WTC11 (cell line): ENCODE measurements around the gene PCYOX1L. TPM values are rescaled to one million over a fixed set of nuclear protein-coding genes. Genes with fewer than 3 reads are reported as not detected.

Experiments
- ATAC-seq: fragments of 200-7000 bp; cut with Tn5 transposase; 2 replicates; pipeline ENCODE4 v1.10.0; 2021; ENCODE audit warnings: mild to moderate bottlenecking, moderate library complexity
- CTCF ChIA-PET: fragments of 300-600 bp; sonication (Branson Sonifier 250); formaldehyde crosslinking; loops from one replicate; lab custom pipeline; 2021; ENCODE audit warnings: antibody characterized with exemption; lab: Charles Lee
- POLR2A ChIA-PET: fragments of 350-600 bp; sonication (Branson Sonifier 250); formaldehyde crosslinking; loops from one replicate; lab custom pipeline; 2021; ENCODE audit warnings: antibody characterized with exemption; lab: Charles Lee
- DNase-seq: peaks from one replicate; pipeline ENCODE4 v3.0.0; 2021; ENCODE audit warnings: low spot score
- H3K27ac Mint-ChIP-seq: 2 replicates; pipeline ENCODE4 v1.8.0; 2021; ENCODE audit warnings: mixed read lengths
- H3K27me3 Mint-ChIP-seq: 2 replicates; pipeline ENCODE4 v1.8.0; 2021; ENCODE audit warnings: low read depth, mild to moderate bottlenecking, moderate library complexity, mixed read lengths
- H3K36me3 Mint-ChIP-seq: 2 replicates; pipeline ENCODE4 v1.8.0; 2021; ENCODE audit warnings: mixed read lengths
- H3K4me1 Mint-ChIP-seq: 2 replicates; pipeline ENCODE4 v1.8.0; 2022; ENCODE audit warnings: mixed read lengths
- H3K4me3 Mint-ChIP-seq: 2 replicates; pipeline ENCODE4 v1.8.0; 2021; ENCODE audit warnings: mild to moderate bottlenecking, moderate library complexity, mixed read lengths
- H3K9me3 Mint-ChIP-seq: 2 replicates; pipeline ENCODE4 v1.8.0; 2021; ENCODE audit warnings: mixed read lengths
- ESRRA ChIP-seq: sonication (generic); formaldehyde crosslinking; IDR thresholded peaks from 2 replicates; pipeline ENCODE4 v1.8.1; 2022; ENCODE audit warnings: mild to moderate bottlenecking, missing genetic modification reagents, borderline replicate concordance
- GRHL2 ChIP-seq: fragments of 250-450 bp; sonication (Bioruptor Pico); IDR thresholded peaks from 2 replicates; pipeline ENCODE4 v1.8.0; 2022; ENCODE audit warnings: mild to moderate bottlenecking, moderate library complexity; ENCODE audit not compliant: insufficient replicate concordance, severe bottlenecking
- MXD4 ChIP-seq: fragments of 250-450 bp; sonication (Bioruptor Pico); IDR thresholded peaks from 2 replicates; pipeline ENCODE4 v1.8.0; 2021; ENCODE audit warnings: mild to moderate bottlenecking, moderate library complexity, borderline replicate concordance
- NFE2L1 ChIP-seq: sonication (generic); formaldehyde crosslinking; IDR thresholded peaks from 2 replicates; pipeline ENCODE4 v1.8.1; 2023; ENCODE audit warnings: missing genetic modification reagents
- NR2C2 ChIP-seq: sonication (generic); formaldehyde crosslinking; IDR thresholded peaks from 2 replicates; pipeline ENCODE4 v1.8.0; 2022; ENCODE audit warnings: mild to moderate bottlenecking, missing genetic modification reagents
- SMAD3 ChIP-seq: sonication (generic); formaldehyde crosslinking; IDR thresholded peaks from 2 replicates; pipeline ENCODE4 v1.8.0; 2022; ENCODE audit warnings: missing genetic modification reagents, mild to moderate bottlenecking, borderline replicate concordance
- TP53 ChIP-seq: sonication (generic); formaldehyde crosslinking; IDR thresholded peaks from 2 replicates; pipeline ENCODE4 v1.8.1; 2023; ENCODE audit warnings: mild to moderate bottlenecking, missing genetic modification reagents
- ZBTB21 ChIP-seq: sonication (generic); formaldehyde crosslinking; IDR thresholded peaks from 2 replicates; pipeline ENCODE4 v1.8.1; 2023; ENCODE audit warnings: mild to moderate bottlenecking, missing genetic modification reagents, borderline replicate concordance
- ZNF121 ChIP-seq: sonication (generic); formaldehyde crosslinking; IDR thresholded peaks from 2 replicates; pipeline ENCODE4 v1.8.0; 2023; ENCODE audit warnings: missing genetic modification reagents
- ZNF138 ChIP-seq: sonication (generic); formaldehyde crosslinking; conservative IDR thresholded peaks from 2 replicates; pipeline ENCODE4 v1.8.1; 2022; ENCODE audit warnings: mild to moderate bottlenecking, moderate library complexity, missing genetic modification reagents
- ZNF317 ChIP-seq: sonication (generic); formaldehyde crosslinking; IDR thresholded peaks from 2 replicates; pipeline ENCODE4 v1.8.1; 2023; ENCODE audit warnings: low read depth, mild to moderate bottlenecking, moderate library complexity, missing genetic modification reagents, borderline replicate concordance
- ZNF396 ChIP-seq: fragments of 250-450 bp; sonication (Bioruptor Pico); IDR thresholded peaks from 2 replicates; pipeline ENCODE4 v1.8.0; 2021; ENCODE audit warnings: mild to moderate bottlenecking, moderate library complexity, borderline replicate concordance
- ZNF416 ChIP-seq: fragments of 250-450 bp; sonication (Bioruptor Pico); IDR thresholded peaks from 2 replicates; pipeline ENCODE4 v1.9.0; 2021; ENCODE audit warnings: mild to moderate bottlenecking, inconsistent platforms
- ZNF671 ChIP-seq: fragments of 250-450 bp; sonication (Bioruptor Pico); IDR thresholded peaks from 2 replicates; pipeline ENCODE4 v1.8.0; 2021; ENCODE audit warnings: mild to moderate bottlenecking
- total RNA-seq: library from RNA; stranded (reverse); gene quantifications from 3 replicates; pipeline ENCODE4 v1.2.3, GENCODE V29; 2021
- TF ChIP-seq, protein P1 (sequence below): sonication (generic); formaldehyde crosslinking; IDR thresholded peaks from 2 replicates; pipeline ENCODE4 v1.8.0; 2023; ENCODE audit warnings: missing genetic modification reagents, mild to moderate bottlenecking, borderline replicate concordance
- TF ChIP-seq, protein P2 (sequence below): sonication (generic); formaldehyde crosslinking; IDR thresholded peaks from 2 replicates; pipeline ENCODE4 v1.8.1; 2022; ENCODE audit warnings: mild to moderate bottlenecking, moderate library complexity, missing genetic modification reagents
- TF ChIP-seq, protein P3 (sequence below): fragments of 250-450 bp; sonication (Bioruptor Pico); IDR thresholded peaks from 2 replicates; pipeline ENCODE4 v1.9.0; 2021; ENCODE audit warnings: mild to moderate bottlenecking, borderline replicate concordance
- TF ChIP-seq, protein P4 (sequence below): sonication (generic); formaldehyde crosslinking; IDR thresholded peaks from 2 replicates; pipeline ENCODE4 v1.8.0; 2023; ENCODE audit warnings: missing genetic modification reagents
- TF ChIP-seq, protein P5 (sequence below): sonication (generic); formaldehyde crosslinking; conservative IDR thresholded peaks from 2 replicates; pipeline ENCODE4 v1.8.1; 2022; ENCODE audit warnings: mild to moderate bottlenecking, missing genetic modification reagents

PCYOX1L gene
- total RNA-seq, 1 experiment from 2014 or later: 8.1 TPM

DNA sequence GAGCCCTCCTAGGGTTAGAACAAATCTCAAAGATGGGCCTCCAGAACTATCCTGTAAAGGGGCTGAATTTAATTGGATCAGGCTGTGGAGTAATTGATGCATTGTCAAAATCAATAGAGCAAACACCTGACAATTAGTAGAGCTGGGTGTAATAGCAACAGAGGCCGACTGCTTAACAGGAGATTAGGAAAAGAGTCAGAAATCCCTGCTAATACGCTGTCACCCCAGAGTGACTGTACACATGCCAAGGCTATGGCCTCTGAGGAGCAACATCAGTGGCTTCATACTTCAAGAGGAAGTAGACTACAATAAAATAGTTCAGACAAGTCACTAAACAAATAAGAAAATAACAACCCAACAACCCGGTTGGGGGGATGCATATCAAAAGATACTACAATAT lies 31.2 kb upstream of the PCYOX1L start (continued):
- TF ChIP-seq, protein P1, sequence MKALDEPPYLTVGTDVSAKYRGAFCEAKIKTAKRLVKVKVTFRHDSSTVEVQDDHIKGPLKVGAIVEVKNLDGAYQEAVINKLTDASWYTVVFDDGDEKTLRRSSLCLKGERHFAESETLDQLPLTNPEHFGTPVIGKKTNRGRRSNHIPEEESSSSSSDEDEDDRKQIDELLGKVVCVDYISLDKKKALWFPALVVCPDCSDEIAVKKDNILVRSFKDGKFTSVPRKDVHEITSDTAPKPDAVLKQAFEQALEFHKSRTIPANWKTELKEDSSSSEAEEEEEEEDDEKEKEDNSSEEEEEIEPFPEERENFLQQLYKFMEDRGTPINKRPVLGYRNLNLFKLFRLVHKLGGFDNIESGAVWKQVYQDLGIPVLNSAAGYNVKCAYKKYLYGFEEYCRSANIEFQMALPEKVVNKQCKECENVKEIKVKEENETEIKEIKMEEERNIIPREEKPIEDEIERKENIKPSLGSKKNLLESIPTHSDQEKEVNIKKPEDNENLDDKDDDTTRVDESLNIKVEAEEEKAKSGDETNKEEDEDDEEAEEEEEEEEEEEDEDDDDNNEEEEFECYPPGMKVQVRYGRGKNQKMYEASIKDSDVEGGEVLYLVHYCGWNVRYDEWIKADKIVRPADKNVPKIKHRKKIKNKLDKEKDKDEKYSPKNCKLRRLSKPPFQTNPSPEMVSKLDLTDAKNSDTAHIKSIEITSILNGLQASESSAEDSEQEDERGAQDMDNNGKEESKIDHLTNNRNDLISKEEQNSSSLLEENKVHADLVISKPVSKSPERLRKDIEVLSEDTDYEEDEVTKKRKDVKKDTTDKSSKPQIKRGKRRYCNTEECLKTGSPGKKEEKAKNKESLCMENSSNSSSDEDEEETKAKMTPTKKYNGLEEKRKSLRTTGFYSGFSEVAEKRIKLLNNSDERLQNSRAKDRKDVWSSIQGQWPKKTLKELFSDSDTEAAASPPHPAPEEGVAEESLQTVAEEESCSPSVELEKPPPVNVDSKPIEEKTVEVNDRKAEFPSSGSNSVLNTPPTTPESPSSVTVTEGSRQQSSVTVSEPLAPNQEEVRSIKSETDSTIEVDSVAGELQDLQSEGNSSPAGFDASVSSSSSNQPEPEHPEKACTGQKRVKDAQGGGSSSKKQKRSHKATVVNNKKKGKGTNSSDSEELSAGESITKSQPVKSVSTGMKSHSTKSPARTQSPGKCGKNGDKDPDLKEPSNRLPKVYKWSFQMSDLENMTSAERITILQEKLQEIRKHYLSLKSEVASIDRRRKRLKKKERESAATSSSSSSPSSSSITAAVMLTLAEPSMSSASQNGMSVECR (CRISPR knock-in tag): no peak
- TF ChIP-seq ZNF121 (no peak), ZNF671 (no peak), ZNF416 (CRISPR knock-in tag) (no peak)
- TF ChIP-seq, protein P2, sequence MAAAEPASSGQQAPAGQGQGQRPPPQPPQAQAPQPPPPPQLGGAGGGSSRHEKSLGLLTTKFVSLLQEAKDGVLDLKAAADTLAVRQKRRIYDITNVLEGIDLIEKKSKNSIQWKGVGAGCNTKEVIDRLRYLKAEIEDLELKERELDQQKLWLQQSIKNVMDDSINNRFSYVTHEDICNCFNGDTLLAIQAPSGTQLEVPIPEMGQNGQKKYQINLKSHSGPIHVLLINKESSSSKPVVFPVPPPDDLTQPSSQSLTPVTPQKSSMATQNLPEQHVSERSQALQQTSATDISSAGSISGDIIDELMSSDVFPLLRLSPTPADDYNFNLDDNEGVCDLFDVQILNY (CRISPR knock-in tag): no peak

DNA sequence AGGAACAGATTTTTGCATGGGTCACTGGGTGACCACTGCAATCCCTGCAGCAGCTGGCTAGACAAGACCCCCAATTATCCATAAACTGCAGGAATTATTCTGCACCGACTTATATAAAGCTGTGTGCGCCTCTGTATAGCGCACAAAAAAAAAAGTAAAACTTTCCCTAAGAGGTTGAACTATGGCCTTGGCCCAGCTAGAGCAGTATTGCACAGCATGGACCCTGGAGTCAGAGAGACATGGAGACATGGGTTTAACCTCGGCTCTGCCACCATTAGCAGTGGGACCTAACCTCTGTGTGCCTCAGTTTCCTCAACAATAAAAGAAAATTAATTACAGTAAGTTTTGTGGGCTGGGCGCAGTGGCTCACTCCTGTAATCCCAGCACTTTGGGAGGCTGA lies 29.7 kb upstream of the PCYOX1L start:
- H3K9me3 Mint-ChIP-seq: no peaks in the 10 kb centered on the region
- no peaks in the 10 kb centered on the region for H3K4me1 Mint-ChIP-seq
- CTCF ChIA-PET: no interaction called here
- POLR2A ChIA-PET: no interaction called here
- H3K4me3 Mint-ChIP-seq: no peak overlapping the region
- DNase-seq: no peak
- no peaks in the 10 kb centered on the region for H3K27me3 Mint-ChIP-seq
- no peaks in the 10 kb centered on the region for H3K36me3 Mint-ChIP-seq
- TF ChIP-seq SMAD3 (CRISPR knock-in tag) (no peak), ESRRA (no peak), MXD4 (CRISPR knock-in tag) (no peak), GRHL2 (CRISPR knock-in tag) (no peak), ZNF396 (no peak), ZNF317 (CRISPR knock-in tag) (no peak), ZBTB21 (CRISPR knock-in tag) (no peak), NFE2L1 (CRISPR knock-in tag) (no peak), TP53 (CRISPR knock-in tag) (no peak), NR2C2 (CRISPR knock-in tag) (no peak), ZNF138 (CRISPR knock-in tag) (no peak)
- TF ChIP-seq, protein P3, sequence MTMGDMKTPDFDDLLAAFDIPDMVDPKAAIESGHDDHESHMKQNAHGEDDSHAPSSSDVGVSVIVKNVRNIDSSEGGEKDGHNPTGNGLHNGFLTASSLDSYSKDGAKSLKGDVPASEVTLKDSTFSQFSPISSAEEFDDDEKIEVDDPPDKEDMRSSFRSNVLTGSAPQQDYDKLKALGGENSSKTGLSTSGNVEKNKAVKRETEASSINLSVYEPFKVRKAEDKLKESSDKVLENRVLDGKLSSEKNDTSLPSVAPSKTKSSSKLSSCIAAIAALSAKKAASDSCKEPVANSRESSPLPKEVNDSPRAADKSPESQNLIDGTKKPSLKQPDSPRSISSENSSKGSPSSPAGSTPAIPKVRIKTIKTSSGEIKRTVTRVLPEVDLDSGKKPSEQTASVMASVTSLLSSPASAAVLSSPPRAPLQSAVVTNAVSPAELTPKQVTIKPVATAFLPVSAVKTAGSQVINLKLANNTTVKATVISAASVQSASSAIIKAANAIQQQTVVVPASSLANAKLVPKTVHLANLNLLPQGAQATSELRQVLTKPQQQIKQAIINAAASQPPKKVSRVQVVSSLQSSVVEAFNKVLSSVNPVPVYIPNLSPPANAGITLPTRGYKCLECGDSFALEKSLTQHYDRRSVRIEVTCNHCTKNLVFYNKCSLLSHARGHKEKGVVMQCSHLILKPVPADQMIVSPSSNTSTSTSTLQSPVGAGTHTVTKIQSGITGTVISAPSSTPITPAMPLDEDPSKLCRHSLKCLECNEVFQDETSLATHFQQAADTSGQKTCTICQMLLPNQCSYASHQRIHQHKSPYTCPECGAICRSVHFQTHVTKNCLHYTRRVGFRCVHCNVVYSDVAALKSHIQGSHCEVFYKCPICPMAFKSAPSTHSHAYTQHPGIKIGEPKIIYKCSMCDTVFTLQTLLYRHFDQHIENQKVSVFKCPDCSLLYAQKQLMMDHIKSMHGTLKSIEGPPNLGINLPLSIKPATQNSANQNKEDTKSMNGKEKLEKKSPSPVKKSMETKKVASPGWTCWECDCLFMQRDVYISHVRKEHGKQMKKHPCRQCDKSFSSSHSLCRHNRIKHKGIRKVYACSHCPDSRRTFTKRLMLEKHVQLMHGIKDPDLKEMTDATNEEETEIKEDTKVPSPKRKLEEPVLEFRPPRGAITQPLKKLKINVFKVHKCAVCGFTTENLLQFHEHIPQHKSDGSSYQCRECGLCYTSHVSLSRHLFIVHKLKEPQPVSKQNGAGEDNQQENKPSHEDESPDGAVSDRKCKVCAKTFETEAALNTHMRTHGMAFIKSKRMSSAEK (CRISPR knock-in tag): no peak
- TF ChIP-seq, protein P4, sequence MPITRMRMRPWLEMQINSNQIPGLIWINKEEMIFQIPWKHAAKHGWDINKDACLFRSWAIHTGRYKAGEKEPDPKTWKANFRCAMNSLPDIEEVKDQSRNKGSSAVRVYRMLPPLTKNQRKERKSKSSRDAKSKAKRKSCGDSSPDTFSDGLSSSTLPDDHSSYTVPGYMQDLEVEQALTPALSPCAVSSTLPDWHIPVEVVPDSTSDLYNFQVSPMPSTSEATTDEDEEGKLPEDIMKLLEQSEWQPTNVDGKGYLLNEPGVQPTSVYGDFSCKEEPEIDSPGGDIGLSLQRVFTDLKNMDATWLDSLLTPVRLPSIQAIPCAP: no peak
- TF ChIP-seq, protein P5, sequence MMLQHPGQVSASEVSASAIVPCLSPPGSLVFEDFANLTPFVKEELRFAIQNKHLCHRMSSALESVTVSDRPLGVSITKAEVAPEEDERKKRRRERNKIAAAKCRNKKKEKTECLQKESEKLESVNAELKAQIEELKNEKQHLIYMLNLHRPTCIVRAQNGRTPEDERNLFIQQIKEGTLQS (CRISPR knock-in tag): no peak
- TF ChIP-seq, all 79 proteins: peak for 0
- ATAC-seq: no peak
- H3K27ac Mint-ChIP-seq: no peak overlapping the region
